ENCODE data around the gene AADACL4. TPM values are rescaled to one million over a fixed set of nuclear protein-coding genes. Genes with fewer than 3 reads are reported as not detected.

Gene AADACL4
- not detected in 5 replicates for total RNA-seq (2022; extraction: Qiagen RNA extraction; ENCODE audit: low read depth)

DNA sequence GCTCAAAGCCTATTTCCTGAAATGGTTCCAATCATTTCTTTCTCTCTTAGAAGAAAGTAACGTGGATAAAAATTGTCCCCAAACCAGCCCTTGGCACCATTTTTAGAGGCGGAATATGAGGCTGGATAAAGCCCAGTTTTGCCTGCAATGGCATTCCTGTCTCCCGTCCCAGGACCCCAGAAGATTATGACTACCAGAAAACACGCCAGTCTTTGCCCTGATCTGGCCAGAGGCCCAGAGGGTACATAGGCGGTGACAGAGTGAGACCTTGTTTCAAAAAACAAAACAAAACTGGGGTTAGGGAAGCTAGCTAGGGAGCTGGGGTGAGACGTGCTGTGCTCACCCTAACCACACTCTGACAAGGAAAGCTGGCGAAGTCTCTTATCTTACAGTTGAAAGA, at the start of gene AADACL4:
Gene AADACL4 (plus strand): TSS at position 301 of the 400 bp plus-strand sequence. CDS start 462 bp downstream, outside the sequence.

DNA sequence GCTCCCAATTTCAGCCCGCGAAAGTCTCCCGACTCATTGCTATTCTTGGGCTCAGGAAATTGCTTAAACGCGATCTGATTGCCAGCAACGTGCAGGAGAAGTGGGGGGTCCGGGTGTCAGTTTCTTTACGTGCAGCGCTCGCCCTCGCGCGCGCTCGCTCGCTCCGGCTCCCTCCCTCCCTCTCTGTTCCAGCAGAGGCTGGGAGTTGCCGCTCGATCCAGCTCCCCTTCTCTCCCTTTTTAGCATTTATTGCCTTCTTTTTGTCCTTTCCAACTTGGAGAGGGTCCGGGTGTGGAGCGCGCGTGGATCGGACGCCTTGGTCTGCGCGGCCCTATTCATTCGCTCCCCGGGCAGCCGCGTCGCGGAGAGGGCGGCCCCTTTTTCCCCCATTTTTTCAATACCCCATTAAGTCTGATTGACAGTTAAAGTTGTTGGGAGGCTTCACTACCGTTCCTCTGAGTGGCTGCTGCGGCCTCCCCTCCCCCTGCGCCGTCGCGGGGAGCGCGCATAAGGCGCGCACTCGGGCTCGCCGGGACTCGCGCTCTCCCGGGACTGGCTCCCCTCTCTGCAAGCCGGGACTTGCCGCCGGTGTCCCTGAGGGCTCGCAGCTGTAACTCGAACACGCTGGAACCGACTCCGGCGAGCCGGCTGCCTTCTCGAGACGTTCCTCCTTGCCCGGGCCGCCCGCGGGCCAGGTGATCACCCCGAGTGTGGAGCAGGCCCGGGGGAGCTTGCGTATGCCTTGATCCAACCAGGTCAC, 25.8 kb upstream of the AADACL4 start, which contains the start of gene DHRS3:
Gene DHRS3 (minus strand): TSS at position 310 of the 760 bp plus-strand sequence. CDS start 862 bp downstream, outside the sequence.

DNA sequence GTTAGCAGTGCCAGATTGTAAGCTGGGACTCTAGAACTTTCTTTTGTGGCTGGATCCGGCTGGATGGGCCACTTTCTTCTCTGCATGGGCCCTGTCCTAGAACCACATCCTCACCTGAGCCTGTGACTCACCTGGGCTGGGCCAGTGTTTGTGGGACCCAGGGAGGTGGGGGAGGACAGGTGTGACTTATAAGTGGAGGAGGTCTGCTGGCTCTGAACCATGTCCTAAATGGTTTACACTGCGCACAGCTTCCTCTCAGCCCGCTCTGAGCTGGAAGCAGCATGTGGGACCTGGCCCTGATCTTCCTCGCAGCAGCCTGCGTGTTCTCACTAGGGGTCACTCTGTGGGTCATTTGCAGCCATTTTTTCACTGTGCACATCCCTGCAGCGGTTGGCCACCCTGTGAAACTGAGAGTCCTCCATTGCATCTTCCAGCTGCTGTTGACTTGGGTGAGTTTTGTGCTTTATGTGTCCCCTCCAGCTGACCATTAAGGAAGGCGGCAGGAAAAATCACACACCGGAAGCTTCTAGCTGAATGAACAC, 72.1 kb downstream of the AADACL4 start, which contains the start of gene AADACL3:
Gene AADACL3 (plus strand): TSS at position 215 of the 542 bp plus-strand sequence. CDS start 67 bp downstream, at position 282.

Other genes starting within 250 kb of the AADACL4 start
- gene DHRS3, start 25.9 kb upstream of the AADACL4 start, total RNA-seq (2022; extraction: Qiagen RNA extraction; ENCODE audit: low read depth): 44.3 to 62.2 TPM (median 56.5 TPM) in 5 replicates
- not detected in 5 replicates for gene AADACL3, start 72.0 kb downstream of the AADACL4 start, total RNA-seq (2022; extraction: Qiagen RNA extraction; ENCODE audit: low read depth)
- gene CFAP107, start 102.1 kb downstream of the AADACL4 start, total RNA-seq (2022; extraction: Qiagen RNA extraction; ENCODE audit: low read depth): not detected in 5 replicates
- gene PRAMEF12, start 129.7 kb downstream of the AADACL4 start, total RNA-seq (2022; extraction: Qiagen RNA extraction; ENCODE audit: low read depth): not detected in 5 replicates
- not detected in 5 replicates for gene PRAMEF1, start 147.3 kb downstream of the AADACL4 start, total RNA-seq (2022; extraction: Qiagen RNA extraction; ENCODE audit: low read depth)
- gene PRAMEF11, start 187.3 kb downstream of the AADACL4 start, total RNA-seq (2022; extraction: Qiagen RNA extraction; ENCODE audit: low read depth): not detected in 5 replicates
- gene HNRNPCL1, start 204.6 kb downstream of the AADACL4 start, total RNA-seq (2022; extraction: Qiagen RNA extraction; ENCODE audit: low read depth): not detected in 5 replicates
- not detected in 5 replicates for gene PRAMEF2, start 213.0 kb downstream of the AADACL4 start, total RNA-seq (2022; extraction: Qiagen RNA extraction; ENCODE audit: low read depth)
- not detected in 5 replicates for gene PRAMEF4, start 242.1 kb downstream of the AADACL4 start, total RNA-seq (2022; extraction: Qiagen RNA extraction; ENCODE audit: low read depth)

All from A549 treated with ZK216348 at 1 μM for 4 hours (cell line).